COLO668 (cell line): ENCODE measurements around the gene NOS2.
"Not testable (repeated sequence)": the region's sequence is repeated elsewhere in the genome, so short reads cannot be mapped to it uniquely, and the experiment has no call there.

Experiments used
- DNase-seq: peaks from one replicate; lab custom pipeline; 2025; ENCODE audit not compliant: unreplicated experiment; lab: John Stamatoyannopoulos, UW

NOS2 gene

DNA sequence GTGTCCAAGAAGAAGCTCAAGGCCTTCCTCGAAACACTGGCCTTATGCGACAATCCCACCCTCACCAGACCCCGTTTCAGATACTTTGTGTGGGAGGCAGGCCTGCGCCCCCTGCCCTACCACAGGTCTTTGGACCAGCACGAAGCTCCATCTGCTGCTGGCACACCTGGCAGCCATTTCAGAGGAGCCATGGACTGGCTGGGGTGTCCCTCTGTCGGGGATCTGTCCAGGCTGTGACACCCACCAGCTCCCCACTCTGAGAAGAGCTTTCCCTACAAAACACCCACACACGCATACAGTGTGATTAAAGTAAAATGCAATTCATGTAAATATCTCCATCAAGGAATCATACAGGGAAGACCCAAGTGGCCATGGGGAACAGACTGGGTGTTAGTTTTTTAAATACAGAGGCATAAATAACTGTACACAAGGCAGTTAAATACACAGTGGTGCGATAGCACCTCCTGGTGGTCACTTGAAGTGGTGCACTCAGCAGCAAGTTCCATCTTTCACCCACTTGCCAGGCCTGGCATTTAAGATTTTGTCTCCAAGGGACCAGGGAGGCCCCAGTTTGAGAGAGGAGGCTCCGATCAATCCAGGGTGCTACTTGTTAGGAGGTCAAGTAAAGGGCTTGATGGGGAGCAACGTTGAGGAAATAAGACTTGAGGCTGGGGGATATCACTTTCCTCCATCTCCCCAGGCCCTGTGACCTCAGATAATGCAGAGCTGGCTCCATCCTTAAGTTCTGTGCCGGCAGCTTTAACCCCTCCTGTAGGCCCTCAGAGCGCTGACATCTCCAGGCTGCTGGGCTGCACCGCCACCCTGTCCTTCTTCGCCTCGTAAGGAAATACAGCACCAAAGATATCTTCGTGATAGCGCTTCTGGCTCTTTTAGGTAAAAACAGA, 43.6 kb downstream of the NOS2 start:
- DNase-seq: peak; percentile 26

DNA sequence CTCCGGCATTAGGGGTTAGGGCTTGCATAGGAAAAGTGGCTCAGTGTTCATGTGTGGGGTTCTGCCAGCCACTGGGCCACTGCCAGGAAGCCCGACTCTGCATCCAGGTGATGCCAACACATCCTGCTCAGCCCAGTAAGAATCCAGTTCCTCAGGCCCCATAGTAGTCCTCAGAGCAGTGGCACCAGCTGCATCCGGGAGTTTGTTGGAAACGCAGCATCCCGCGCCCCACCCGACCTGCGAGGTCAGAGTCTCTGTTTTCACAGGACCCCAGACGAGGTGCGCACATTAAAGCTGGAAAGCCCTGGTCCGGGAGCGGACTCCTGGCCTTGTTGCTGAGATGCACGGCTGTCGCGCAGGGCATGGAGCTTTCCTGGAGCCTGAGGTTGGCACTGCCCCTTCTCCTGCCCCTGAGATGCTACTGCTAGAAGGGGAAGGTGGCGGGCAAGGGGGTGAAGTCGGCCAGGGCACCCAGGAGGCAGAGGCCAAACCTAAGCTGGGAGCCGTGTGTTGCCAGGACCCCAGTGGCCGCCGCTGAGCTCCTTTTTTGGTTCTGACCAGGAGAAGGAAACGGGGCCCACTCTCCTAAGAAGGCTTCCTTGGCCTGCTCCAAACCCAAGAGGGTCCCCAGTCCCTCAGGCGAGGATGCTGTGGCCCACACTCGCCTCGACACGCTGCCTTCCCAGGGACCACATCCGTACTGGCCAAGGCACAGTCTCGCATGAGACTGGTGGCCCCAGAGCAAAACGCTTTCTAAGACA, 44.4 kb downstream of the NOS2 start:
- no peak for DNase-seq

- no peak for DNase-seq
These were observed 45.8 kb downstream of the NOS2 start for GRCh38 chr17:27754549-27754948.

DNA sequence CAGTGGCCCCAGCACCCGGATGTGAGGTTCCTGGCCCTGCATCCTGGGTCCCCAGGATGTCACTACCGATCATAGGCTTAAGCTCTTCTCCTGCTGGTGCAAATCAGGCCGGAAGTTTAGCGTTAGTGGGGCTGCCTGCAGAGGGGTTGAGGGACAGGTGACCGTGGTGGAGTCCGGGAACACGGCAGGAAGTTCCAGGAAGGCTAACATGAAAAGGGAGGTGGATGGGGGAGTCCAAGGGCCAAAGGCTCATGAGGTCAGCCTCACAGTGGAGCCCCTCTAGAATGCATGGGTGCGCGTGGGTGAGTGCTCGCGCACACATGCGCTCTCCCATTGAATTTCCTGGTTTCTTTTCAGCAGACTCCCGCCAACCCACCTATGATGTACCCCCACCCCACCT, 46.6 kb downstream of the NOS2 start:
- not testable (repeated sequence) for DNase-seq

GRCh38 chr17:27752831-27753619, 47.3 kb downstream of the NOS2 start:
- DNase-seq: not testable (repeated sequence)

DNA sequence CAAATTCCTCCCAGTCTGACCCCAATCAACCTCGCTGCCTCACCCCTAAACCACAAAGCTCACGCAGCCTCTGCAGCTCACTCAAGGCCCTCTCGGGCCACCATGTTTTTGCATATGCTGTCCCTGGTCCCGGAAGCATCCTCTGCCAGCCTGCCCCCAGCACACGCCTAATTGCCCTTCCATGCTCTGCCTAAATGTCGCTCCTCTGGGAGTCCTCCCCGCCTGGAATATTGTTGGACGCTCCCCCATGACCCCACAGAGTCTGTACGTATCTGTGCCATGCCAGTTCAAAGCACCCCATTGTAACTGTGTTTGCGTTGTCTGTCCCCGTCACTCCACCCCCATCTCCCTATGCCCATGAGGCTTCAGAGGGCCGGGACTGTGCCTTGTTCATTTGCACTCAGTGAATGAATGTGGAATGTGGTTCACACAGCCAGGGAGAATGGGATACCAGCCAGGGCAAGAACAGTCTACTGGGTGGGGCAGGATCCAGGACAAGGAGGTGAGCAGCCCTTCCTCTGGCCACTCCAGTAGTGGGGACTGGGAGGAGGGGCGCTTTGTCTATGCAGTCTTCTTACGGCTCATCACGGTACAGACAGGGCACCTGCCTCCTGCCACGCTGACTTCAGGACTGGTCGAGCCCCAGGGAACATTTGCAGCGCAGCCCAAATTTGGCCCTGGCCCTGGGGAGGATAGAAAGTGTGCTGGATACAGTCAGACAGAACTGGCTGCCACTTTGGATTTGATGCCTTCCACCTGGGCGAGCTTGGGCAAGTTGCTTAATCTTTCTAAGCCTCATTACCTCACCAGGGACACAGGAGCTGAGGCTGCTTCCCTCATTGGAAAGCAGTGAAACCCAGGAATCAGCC, 48.5 kb downstream of the NOS2 start:
- DNase-seq: no peak

GRCh38 chr17:27751166-27751565, 49.2 kb downstream of the NOS2 start:
- DNase-seq: no peak

DNA sequence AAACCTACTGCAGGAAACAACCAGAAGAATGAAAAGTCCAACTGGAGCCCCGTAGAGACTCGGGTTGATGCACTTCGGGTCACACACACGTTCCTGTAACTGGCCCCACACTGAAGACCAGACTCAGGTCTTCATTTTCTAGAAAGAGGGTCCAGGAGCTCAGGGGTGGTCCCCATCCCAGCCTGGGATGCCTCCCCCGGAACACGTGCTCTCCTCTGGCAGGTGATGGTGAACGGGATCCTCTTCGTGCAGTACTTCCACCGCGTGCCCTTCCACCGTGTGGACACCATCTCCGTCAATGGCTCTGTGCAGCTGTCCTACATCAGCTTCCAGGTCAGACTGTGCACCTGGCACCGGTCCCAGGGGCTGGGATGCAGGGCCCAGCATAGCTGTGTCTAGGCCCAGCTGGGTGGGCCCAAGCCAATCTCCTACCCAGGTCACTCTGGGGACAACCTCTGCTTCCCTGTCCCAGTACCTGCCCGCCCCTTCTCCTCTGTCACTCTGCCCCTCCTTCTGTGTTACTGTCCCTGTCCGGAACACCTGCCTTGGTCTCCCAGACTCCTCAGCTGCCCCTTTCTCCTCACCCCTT, 50.7 kb downstream of the NOS2 start:
- DNase-seq: not testable (repeated sequence)

DNA sequence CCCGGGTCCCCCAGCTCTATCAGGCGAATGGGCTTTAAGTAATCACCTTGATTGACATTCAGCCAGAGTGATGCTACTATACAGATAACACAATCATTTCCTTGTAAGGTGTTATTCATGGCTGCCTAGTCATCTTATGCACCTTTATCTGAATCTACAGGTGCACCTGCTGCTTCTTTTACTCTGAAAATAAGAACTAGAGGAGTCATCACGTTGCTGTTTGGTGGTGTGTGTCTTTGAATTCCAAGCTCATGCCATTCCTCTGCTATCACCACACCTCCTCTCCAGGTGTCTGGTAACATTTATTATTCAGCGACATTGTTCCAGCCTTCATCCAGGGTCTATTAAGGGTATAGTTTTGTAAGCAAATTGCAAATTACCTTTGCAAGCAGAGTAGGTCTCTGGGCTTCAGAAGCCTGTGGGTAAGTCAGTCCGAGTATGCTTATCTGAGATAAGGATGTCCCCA, 51.9 kb downstream of the NOS2 start:
- DNase-seq: no peak

DNA sequence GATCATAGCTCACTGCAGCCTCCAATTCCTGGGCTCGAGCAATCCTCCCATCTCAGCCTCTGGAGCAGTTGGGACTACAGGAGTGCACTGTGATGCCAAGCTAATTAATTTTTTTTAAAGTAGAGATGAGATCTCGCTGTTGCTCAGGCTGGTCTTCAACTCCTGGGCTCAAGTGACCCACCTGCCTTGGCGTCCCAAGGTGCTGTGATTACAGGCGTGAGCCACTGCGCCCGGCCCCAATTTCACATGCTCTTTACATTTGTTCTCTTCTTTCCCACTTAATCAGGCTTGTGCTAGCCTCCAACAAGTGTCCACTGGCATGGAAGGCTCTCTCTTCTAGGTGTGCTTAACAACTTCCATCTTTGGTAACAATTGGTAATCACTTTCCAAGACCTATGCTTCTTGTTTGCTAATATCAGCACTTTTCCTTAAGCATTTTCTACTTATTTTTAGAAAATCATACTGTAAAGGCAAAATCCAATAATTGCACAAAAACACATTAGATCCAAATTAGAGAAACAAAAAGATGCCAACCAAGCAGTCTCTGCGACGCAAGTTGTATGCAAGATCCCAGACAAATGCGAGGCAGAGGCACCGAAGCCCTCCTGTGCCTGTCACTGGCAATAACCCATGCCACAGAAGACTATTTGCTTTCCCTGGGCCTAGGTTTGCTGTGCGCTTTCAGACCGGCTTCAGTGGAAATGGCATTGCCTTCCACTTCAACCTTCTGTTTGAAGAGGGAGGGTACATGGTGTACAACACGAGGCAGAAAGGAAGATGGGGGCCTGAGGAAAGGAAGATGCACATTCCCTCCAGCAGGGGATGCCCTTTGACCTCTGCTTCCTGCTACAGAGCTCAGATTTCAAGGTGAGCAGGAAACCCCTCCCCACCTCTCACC, 52.6 kb downstream of the NOS2 start:
- peak; percentile 0 for DNase-seq

DNA sequence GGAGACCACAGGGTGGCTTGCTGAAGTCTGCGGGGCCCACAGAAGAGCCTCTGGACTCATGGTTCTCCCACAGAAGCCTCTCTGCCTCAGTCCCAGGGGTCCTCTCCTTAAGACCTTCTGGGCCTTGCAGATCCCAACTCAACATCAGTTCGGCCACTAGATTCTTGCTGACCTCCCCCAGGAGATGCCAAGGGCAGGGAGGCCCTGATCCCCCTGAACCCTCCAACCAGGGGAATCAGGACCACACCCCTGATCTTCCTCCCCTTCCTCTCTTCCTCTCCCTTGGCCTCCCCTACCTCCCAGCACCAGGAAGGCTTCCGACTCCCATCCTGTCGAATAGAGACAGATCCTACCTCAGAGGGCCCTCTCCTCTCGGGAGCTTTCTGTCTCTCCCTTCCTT, 53.4 kb downstream of the NOS2 start:
- DNase-seq: no peak

- DNase-seq: not testable (repeated sequence)
These were observed 54.0 kb downstream of the NOS2 start for GRCh38 chr17:27746320-27746719.

GRCh38 chr17:27745207-27745830, 55.0 kb downstream of the NOS2 start:
- not testable (repeated sequence) for DNase-seq

GRCh38 chr17:27743281-27743885, 56.9 kb downstream of the NOS2 start:
- no peak for DNase-seq

DNA sequence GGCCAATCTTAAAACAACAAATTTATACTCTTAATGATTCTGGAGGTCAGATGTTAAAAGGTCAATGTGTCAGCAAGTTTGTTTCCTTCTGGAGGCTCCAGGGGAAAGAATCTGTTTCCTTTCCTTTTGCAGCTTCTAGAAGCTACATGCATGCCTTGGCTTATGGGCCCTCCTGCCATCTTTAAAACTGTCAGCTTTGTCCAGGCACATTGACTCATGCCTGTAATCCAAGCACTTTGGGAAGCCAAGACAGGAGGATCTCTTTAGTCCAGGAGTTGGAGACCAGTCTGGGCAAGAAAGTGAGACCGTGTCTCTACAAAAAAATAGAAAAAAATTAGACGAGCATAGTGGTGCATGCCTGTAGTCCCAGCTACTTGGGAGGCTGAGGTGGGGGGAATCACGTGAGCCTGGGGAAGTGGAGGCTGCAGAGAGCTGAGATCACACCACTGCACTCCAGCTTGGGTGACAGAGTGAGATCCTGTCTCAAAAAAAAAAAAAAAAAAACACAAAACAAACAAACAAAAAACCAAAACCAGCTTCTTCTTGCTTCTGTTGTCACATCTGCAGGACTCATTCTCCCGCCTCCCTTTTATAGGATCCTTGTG, 58.3 kb downstream of the NOS2 start:
- no peak for DNase-seq

- DNase-seq: no peak
These were observed 58.9 kb downstream of the NOS2 start for GRCh38 chr17:27741361-27741861.

- DNase-seq: not testable (repeated sequence)
These were observed 59.8 kb downstream of the NOS2 start for GRCh38 chr17:27740541-27740940.
